Effector memory CD4-positive, alpha-beta T cell (primary cell): ENCODE data around the gene PELI3.
A peak's percentile ranks its signal among the peaks of the same experiment; 100 is the strongest.

Experiments used
- DNase-seq, 3 donors: peaks; one replicate each; pipeline ENCODE4 v3.0.0-alpha.2; 2020
- H3K27ac ChIP-seq: 2 replicates; pipeline ENCODE4 v1.7.0; 2013; ENCODE audit warnings: mild to moderate bottlenecking, low read length, moderate library complexity; ENCODE audit not compliant: insufficient read depth, poor library complexity, severe bottlenecking
- H3K27me3 ChIP-seq: replicated peaks from 2 replicates; pipeline ENCODE4 v1.7.0; 2013; ENCODE audit warnings: mild to moderate bottlenecking, low read length; ENCODE audit not compliant: insufficient read depth, control insufficient read depth, poor library complexity, severe bottlenecking
- H3K36me3 ChIP-seq: 2 replicates; pipeline ENCODE4 v1.7.0; 2013; ENCODE audit warnings: mild to moderate bottlenecking, low read length, moderate library complexity; ENCODE audit not compliant: control insufficient read depth, insufficient read depth
- H3K4me1 ChIP-seq: 2 replicates; pipeline ENCODE4 v1.7.0; 2013; ENCODE audit warnings: low read length, mild to moderate bottlenecking; ENCODE audit not compliant: control insufficient read depth, insufficient read depth, poor library complexity, severe bottlenecking
- H3K4me3 ChIP-seq: 2 replicates; pipeline ENCODE4 v1.7.0; 2013; ENCODE audit warnings: low read length, low read depth, mild to moderate bottlenecking; ENCODE audit not compliant: insufficient read depth, poor library complexity, severe bottlenecking
- H3K9me3 ChIP-seq: 2 replicates; pipeline ENCODE4 v1.7.0; 2013; ENCODE audit warnings: mild to moderate bottlenecking, low read length, moderate library complexity; ENCODE audit not compliant: control insufficient read depth

The PELI3 gene

GRCh38 chr11:66480117-66480938 is 13.6 kb downstream of the PELI3 start, which contains the start of gene DPP3:
DPP3 (plus strand) TSS chr11:66480434; CDS start chr11:66482201, 1,767 bp downstream.
- H3K36me3 ChIP-seq = peaks cover 4% of the 10 kb centered on the region
- H3K4me3 ChIP-seq = peak within 1 kb of the TSS; percentile 76
- H3K9me3 ChIP-seq = no peaks in the 10 kb centered on the region
- peak within 1 kb of the TSS; percentile 77 for H3K27ac ChIP-seq
- H3K4me1 ChIP-seq = peaks cover 17% of the 10 kb centered on the region
- no peaks in the 10 kb centered on the region for H3K27me3 ChIP-seq
- DNase-seq = peak; percentile 84 to 93 (median 93)

GRCh38 chr11:66484806-66485380 is 18.2 kb downstream of the PELI3 start:
- Histone ChIP-seq H3K27ac (no peak overlapping the region), H3K9me3 (no peaks in the 10 kb centered on the region), H3K4me1 (peaks cover 7% of the 10 kb centered on the region), H3K4me3 (no peak overlapping the region), H3K27me3 (no peaks in the 10 kb centered on the region), H3K36me3 (peaks cover 22% of the 10 kb centered on the region)
- DNase-seq = no peak

- Histone ChIP-seq H3K27ac (no peak overlapping the region), H3K36me3 (peaks cover 34% of the 10 kb centered on the region), H3K27me3 (no peaks in the 10 kb centered on the region), H3K4me3 (no peak overlapping the region), H3K4me1 (no peaks in the 10 kb centered on the region), H3K9me3 (no peaks in the 10 kb centered on the region)
- DNase-seq = no peak
Measured at GRCh38 chr11:66488957-66489356, 22.3 kb downstream of the PELI3 start.

GRCh38 chr11:66489636-66490035 is 22.9 kb downstream of the PELI3 start:
- Histone ChIP-seq H3K36me3 (peaks cover 34% of the 10 kb centered on the region), H3K9me3 (no peaks in the 10 kb centered on the region), H3K4me3 (no peak overlapping the region), H3K4me1 (no peaks in the 10 kb centered on the region), H3K27me3 (no peaks in the 10 kb centered on the region), H3K27ac (no peak overlapping the region)
- no peak for DNase-seq

GRCh38 chr11:66491315-66491935 is 24.7 kb downstream of the PELI3 start:
- Histone ChIP-seq H3K36me3 (peaks cover 35% of the 10 kb centered on the region), H3K4me3 (no peak overlapping the region), H3K4me1 (no peaks in the 10 kb centered on the region), H3K27ac (no peak overlapping the region), H3K9me3 (no peaks in the 10 kb centered on the region), H3K27me3 (no peaks in the 10 kb centered on the region)
- DNase-seq = no peak

GRCh38 chr11:66492161-66492865 is 25.6 kb downstream of the PELI3 start:
- Histone ChIP-seq H3K9me3 (no peaks in the 10 kb centered on the region), H3K36me3 (peaks cover 36% of the 10 kb centered on the region), H3K4me1 (no peaks in the 10 kb centered on the region), H3K27me3 (no peaks in the 10 kb centered on the region), H3K4me3 (no peak overlapping the region), H3K27ac (no peak overlapping the region)
- no peak for DNase-seq

- Histone ChIP-seq H3K27ac (no peak overlapping the region), H3K36me3 (peaks cover 29% of the 10 kb centered on the region), H3K4me3 (no peak overlapping the region), H3K4me1 (no peaks in the 10 kb centered on the region), H3K9me3 (no peaks in the 10 kb centered on the region), H3K27me3 (no peaks in the 10 kb centered on the region)
- no peak for DNase-seq
Measured at GRCh38 chr11:66493130-66493529, 26.4 kb downstream of the PELI3 start.

- H3K27me3 ChIP-seq = no peaks in the 10 kb centered on the region
- no peak for DNase-seq
- no peaks in the 10 kb centered on the region for H3K4me1 ChIP-seq
- no peaks in the 10 kb centered on the region for H3K9me3 ChIP-seq
- H3K4me3 ChIP-seq = no peak overlapping the region
- peaks cover 29% of the 10 kb centered on the region for H3K36me3 ChIP-seq
- H3K27ac ChIP-seq = no peak overlapping the region
Measured at GRCh38 chr11:66494458-66494857, 27.8 kb downstream of the PELI3 start.

- Histone ChIP-seq H3K4me1 (no peaks in the 10 kb centered on the region), H3K9me3 (no peaks in the 10 kb centered on the region), H3K36me3 (peaks cover 29% of the 10 kb centered on the region), H3K4me3 (no peak overlapping the region), H3K27ac (no peak overlapping the region), H3K27me3 (no peaks in the 10 kb centered on the region)
- no peak for DNase-seq
Measured at GRCh38 chr11:66494935-66495334, 28.2 kb downstream of the PELI3 start.
